IPS-20b (cell line): ENCODE measurements around the gene PLPPR1.

ENCODE experiments used
- H3K27ac ChIP-seq: one replicate; pipeline ENCODE4 v1.5.1; 2013; ENCODE audit warnings: low read length
- H3K27me3 ChIP-seq: 2 replicates; pipeline ENCODE4 v1.6.1; 2013; ENCODE audit warnings: mild to moderate bottlenecking, low read length, inconsistent platforms; ENCODE audit not compliant: insufficient read depth
- H3K36me3 ChIP-seq: 2 replicates; pipeline ENCODE4 v1.6.1; 2013; ENCODE audit warnings: low read depth, mild to moderate bottlenecking, inconsistent platforms, low read length, moderate library complexity; ENCODE audit not compliant: insufficient read depth
- H3K4me1 ChIP-seq: 2 replicates; pipeline ENCODE4 v1.6.1; 2013; ENCODE audit warnings: mild to moderate bottlenecking, control low read depth, inconsistent platforms, low read length, moderate library complexity; ENCODE audit not compliant: insufficient read depth
- H3K4me3 ChIP-seq: 2 replicates; pipeline ENCODE4 v1.5.1; 2013; ENCODE audit warnings: mild to moderate bottlenecking, low read length, inconsistent platforms
- H3K9ac ChIP-seq: 2 replicates; pipeline ENCODE4 v1.6.1; 2013; ENCODE audit warnings: low read depth, mild to moderate bottlenecking, inconsistent platforms, low read length, moderate library complexity
- H3K9me3 ChIP-seq: 2 replicates; pipeline ENCODE4 v1.6.1; 2013; ENCODE audit warnings: mild to moderate bottlenecking, low read depth, low read length, inconsistent platforms; ENCODE audit not compliant: insufficient read depth

The PLPPR1 gene

GRCh38 chr9:101054657-101055056, 26.1 kb downstream of the PLPPR1 start:
- Histone ChIP-seq H3K36me3 (no peaks in the 10 kb centered on the region), H3K27me3 (no peaks in the 10 kb centered on the region), H3K9me3 (no peaks in the 10 kb centered on the region), H3K27ac (no peak overlapping the region), H3K4me1 (peaks cover 4% of the 10 kb centered on the region; the same call in 1 of the 2 replicates), H3K9ac (no peak overlapping the region), H3K4me3 (no peak overlapping the region)

GRCh38 chr9:101055516-101055915, 27.0 kb downstream of the PLPPR1 start:
- H3K4me1 ChIP-seq: peaks cover 4% of the 10 kb centered on the region; the same call in 1 of the 2 replicates
- H3K9me3 ChIP-seq: no peaks in the 10 kb centered on the region
- H3K27me3 ChIP-seq: no peaks in the 10 kb centered on the region
- no peak overlapping the region for H3K4me3 ChIP-seq
- H3K27ac ChIP-seq: no peak overlapping the region
- H3K9ac ChIP-seq: no peak overlapping the region
- no peaks in the 10 kb centered on the region for H3K36me3 ChIP-seq

GRCh38 chr9:101062686-101063085, 34.2 kb downstream of the PLPPR1 start:
- Histone ChIP-seq H3K4me1 (no peaks in the 10 kb centered on the region), H3K9ac (no peak overlapping the region), H3K27ac (no peak overlapping the region), H3K27me3 (no peaks in the 10 kb centered on the region), H3K4me3 (no peak overlapping the region), H3K36me3 (no peaks in the 10 kb centered on the region), H3K9me3 (no peaks in the 10 kb centered on the region)

GRCh38 chr9:101063192-101063591, 34.7 kb downstream of the PLPPR1 start:
- Histone ChIP-seq H3K27me3 (no peaks in the 10 kb centered on the region), H3K4me3 (no peak overlapping the region), H3K4me1 (no peaks in the 10 kb centered on the region), H3K9me3 (no peaks in the 10 kb centered on the region), H3K27ac (no peak overlapping the region), H3K36me3 (no peaks in the 10 kb centered on the region), H3K9ac (no peak overlapping the region)

GRCh38 chr9:101064206-101064605, 35.7 kb downstream of the PLPPR1 start:
- H3K4me3 ChIP-seq: no peak overlapping the region
- no peaks in the 10 kb centered on the region for H3K27me3 ChIP-seq
- H3K27ac ChIP-seq: no peak overlapping the region
- no peak overlapping the region for H3K9ac ChIP-seq
- H3K9me3 ChIP-seq: no peaks in the 10 kb centered on the region
- H3K36me3 ChIP-seq: no peaks in the 10 kb centered on the region
- peaks cover 3% of the 10 kb centered on the region; the same call in 1 of the 2 replicates for H3K4me1 ChIP-seq

GRCh38 chr9:101065930-101066329, 37.4 kb downstream of the PLPPR1 start:
- Histone ChIP-seq H3K9me3 (no peaks in the 10 kb centered on the region), H3K36me3 (no peaks in the 10 kb centered on the region), H3K27ac (no peak overlapping the region), H3K9ac (no peak overlapping the region), H3K27me3 (no peaks in the 10 kb centered on the region), H3K4me3 (no peak overlapping the region), H3K4me1 (peaks cover 3% of the 10 kb centered on the region; the same call in 1 of the 2 replicates)

GRCh38 chr9:101068696-101069095, 40.2 kb downstream of the PLPPR1 start:
- Histone ChIP-seq H3K27ac (no peak overlapping the region), H3K9ac (no peak overlapping the region), H3K27me3 (no peaks in the 10 kb centered on the region), H3K9me3 (no peaks in the 10 kb centered on the region), H3K36me3 (no peaks in the 10 kb centered on the region), H3K4me3 (no peak overlapping the region), H3K4me1 (peaks cover 20% of the 10 kb centered on the region; the same call in 1 of the 2 replicates)

- H3K4me1 ChIP-seq: peaks cover 28% of the 10 kb centered on the region; the same call in 1 of the 2 replicates
- no peaks in the 10 kb centered on the region for H3K36me3 ChIP-seq
- H3K4me3 ChIP-seq: no peak overlapping the region
- no peaks in the 10 kb centered on the region for H3K27me3 ChIP-seq
- H3K9ac ChIP-seq: no peak overlapping the region
- H3K9me3 ChIP-seq: no peaks in the 10 kb centered on the region
- no peak overlapping the region for H3K27ac ChIP-seq
Measured at GRCh38 chr9:101072259-101072658, 43.7 kb downstream of the PLPPR1 start.

GRCh38 chr9:101073122-101073521, 44.6 kb downstream of the PLPPR1 start:
- Histone ChIP-seq H3K4me1 (peaks cover 28% of the 10 kb centered on the region; the same call in 1 of the 2 replicates), H3K27me3 (no peaks in the 10 kb centered on the region), H3K9ac (no peak overlapping the region), H3K4me3 (no peak overlapping the region), H3K27ac (no peak overlapping the region), H3K36me3 (no peaks in the 10 kb centered on the region), H3K9me3 (no peaks in the 10 kb centered on the region)

- no peak overlapping the region for H3K27ac ChIP-seq
- no peaks in the 10 kb centered on the region for H3K27me3 ChIP-seq
- no peaks in the 10 kb centered on the region; the same call in 1 of the 2 replicates for H3K9me3 ChIP-seq
- H3K9ac ChIP-seq: no peak overlapping the region
- no peak overlapping the region for H3K4me3 ChIP-seq
- H3K36me3 ChIP-seq: no peaks in the 10 kb centered on the region
- H3K4me1 ChIP-seq: peaks cover 4% of the 10 kb centered on the region; the same call in 1 of the 2 replicates
Measured at GRCh38 chr9:101081641-101082040, 53.1 kb downstream of the PLPPR1 start.

GRCh38 chr9:101083448-101084202, 55.1 kb downstream of the PLPPR1 start:
- Histone ChIP-seq H3K9me3 (no peaks in the 10 kb centered on the region; the same call in 1 of the 2 replicates), H3K27ac (no peak overlapping the region), H3K27me3 (no peaks in the 10 kb centered on the region), H3K36me3 (no peaks in the 10 kb centered on the region), H3K9ac (no peak overlapping the region), H3K4me3 (no peak overlapping the region), H3K4me1 (peaks cover 15% of the 10 kb centered on the region)

GRCh38 chr9:101087426-101087825, 58.9 kb downstream of the PLPPR1 start:
- H3K27me3 ChIP-seq: no peaks in the 10 kb centered on the region
- H3K9me3 ChIP-seq: no peaks in the 10 kb centered on the region
- H3K27ac ChIP-seq: no peak overlapping the region
- peaks cover 18% of the 10 kb centered on the region for H3K4me1 ChIP-seq
- no peak overlapping the region for H3K9ac ChIP-seq
- no peak overlapping the region for H3K4me3 ChIP-seq
- H3K36me3 ChIP-seq: no peaks in the 10 kb centered on the region
